Measurements from ENCODE around the gene USP36.

DNA sequence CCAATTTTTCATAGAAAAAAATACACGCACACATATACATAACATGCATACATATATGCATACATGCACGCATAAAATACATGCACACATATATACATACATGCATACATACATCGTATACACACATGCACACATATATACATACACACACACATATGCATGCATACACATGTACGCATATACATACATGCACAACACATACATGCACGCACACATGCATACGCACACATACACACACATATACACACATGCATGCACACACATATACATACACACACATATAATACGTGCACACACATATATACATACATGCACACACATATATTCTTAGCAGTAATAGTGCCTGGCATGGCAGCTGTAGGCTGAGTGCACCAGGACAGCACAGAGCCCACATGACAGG, 24.9 kb downstream of the USP36 start:
- TF ChIP-seq POLR2A (IDR thresholded peaks at IDR 0.05): no peak
- TF ChIP-seq CTCF (IDR thresholded peaks at IDR 0.05): no peak
